Stomach (tissue), 9 donors: ENCODE measurements around the gene RAB7B. TPM values are rescaled to one million over a fixed set of nuclear protein-coding genes. Genes with fewer than 3 reads are reported as not detected.

ENCODE experiments used
- DNase-seq, 2 donors: peaks; one replicate each; pipeline versions ENCODE4 v3.0.0 to v3.0.0-alpha.2; 2013 to 2019
- H3K27ac ChIP-seq, 5 donors: fragments of 200-600 bp in 4 of 5; sonication (generic) in 4 of 5; one replicate each; pipeline ENCODE4 v1.5.1; 2013 to 2019; ENCODE audit warnings: mild to moderate bottlenecking in 1 of 5, moderate library complexity in 1 of 5
- H3K27me3 ChIP-seq, 3 donors: fragments of 200-600 bp; sonication (generic); one replicate each; pipeline ENCODE4 v1.5.1; 2017 to 2019; ENCODE audit warnings: mixed run types in 1 of 3
- H3K36me3 ChIP-seq, 4 donors: fragments of 200-600 bp; sonication (generic); 1 replicate in 3 of 4; 2 replicates in 1 of 4; pipeline ENCODE4 v1.5.1; 2016 to 2019
- H3K4me1 ChIP-seq, 4 donors: fragments of 200-600 bp; sonication (generic); one replicate each; pipeline ENCODE4 v1.5.1; 2016 to 2019
- H3K4me3 ChIP-seq, 4 donors: fragments of 200-600 bp; sonication (generic) in 3 of 4; one replicate each; pipeline ENCODE4 v1.5.1; 2016 to 2019; ENCODE audit warnings: mild to moderate bottlenecking in 1 of 4
- H3K9me3 ChIP-seq, 4 donors: fragments of 200-600 bp; sonication (generic); one replicate each; pipeline ENCODE4 v1.5.1; 2016 to 2019
- EP300 ChIP-seq: sonication (generic); formaldehyde crosslinking; IDR thresholded peaks from one replicate; pipeline ENCODE4 v1.6.1; 2017; ENCODE audit warnings: antibody characterized with exemption
- POLR2A ChIP-seq, 4 donors: fragments of 450-650 bp; IDR thresholded peaks; one replicate each; pipeline ENCODE4 v1.6.1; 2016; ENCODE audit warnings: antibody characterized with exemption in 4 of 4, control low read depth in 2 of 4, mild to moderate bottlenecking in 1 of 4, moderate library complexity in 1 of 4
- POLR2AphosphoS5 ChIP-seq, 3 donors: sonication (generic); formaldehyde crosslinking; IDR thresholded peaks; one replicate each; pipeline ENCODE4 v1.6.1; 2016; ENCODE audit warnings: antibody characterized with exemption in 3 of 3
- WGBS, 5 donors: extraction: QIAGEN DNeasy Blood & Tissue Kit in 3 of 5; methylation state at CpG; one replicate each; pipeline versions ENCODE4 v1.1.5 to v1.1.7; 2013 to 2018; 5-methylcytosine and 5-hydroxymethylcytosine counted together
- intact Hi-C: fragments of 100-400 bp; cut with DNase I; formaldehyde crosslinking; loops from one replicate; pipeline ENCODE4 v1.15.1; 2023; ENCODE audit warnings: low total_unique reads
- polyA plus RNA-seq, 3 donors: library from polyadenylated mRNA; stranded (reverse); fragments of 200-250 nt; gene quantifications; one replicate each; pipeline ENCODE4 v1.2.3, GENCODE V29; 2013
- total RNA-seq, 5 donors: library from RNA; depleted of rRNA; stranded (reverse); fragments of >200 nt; gene quantifications; one replicate each; pipeline versions ENCODE4 v1.1.0 to v1.2.3, GENCODE V29; 2014 to 2016
- TF ChIP-seq, protein P1 (sequence below), 7 experiments: fragments of 450-650 bp in 4 of 7; fragments of 200-600 bp in 3 of 7; sonication (generic) in 3 of 7; IDR thresholded peaks; one replicate each; pipeline ENCODE4 v1.5.1; 2016 to 2019; ENCODE audit warnings: antibody characterized with exemption in 7 of 7, control low read depth in 2 of 7, mild to moderate bottlenecking in 1 of 7
- donor health status: healthy with polysubstance abuse.
- donor health status: Bipolar disorder and iron deficiency.
- donor health status: healthy.

The RAB7B gene
- total and polyA plus RNA-seq, 8 donors: 0.89 to 14.0 (median 6.2) TPM; not detected in 1

DNA sequence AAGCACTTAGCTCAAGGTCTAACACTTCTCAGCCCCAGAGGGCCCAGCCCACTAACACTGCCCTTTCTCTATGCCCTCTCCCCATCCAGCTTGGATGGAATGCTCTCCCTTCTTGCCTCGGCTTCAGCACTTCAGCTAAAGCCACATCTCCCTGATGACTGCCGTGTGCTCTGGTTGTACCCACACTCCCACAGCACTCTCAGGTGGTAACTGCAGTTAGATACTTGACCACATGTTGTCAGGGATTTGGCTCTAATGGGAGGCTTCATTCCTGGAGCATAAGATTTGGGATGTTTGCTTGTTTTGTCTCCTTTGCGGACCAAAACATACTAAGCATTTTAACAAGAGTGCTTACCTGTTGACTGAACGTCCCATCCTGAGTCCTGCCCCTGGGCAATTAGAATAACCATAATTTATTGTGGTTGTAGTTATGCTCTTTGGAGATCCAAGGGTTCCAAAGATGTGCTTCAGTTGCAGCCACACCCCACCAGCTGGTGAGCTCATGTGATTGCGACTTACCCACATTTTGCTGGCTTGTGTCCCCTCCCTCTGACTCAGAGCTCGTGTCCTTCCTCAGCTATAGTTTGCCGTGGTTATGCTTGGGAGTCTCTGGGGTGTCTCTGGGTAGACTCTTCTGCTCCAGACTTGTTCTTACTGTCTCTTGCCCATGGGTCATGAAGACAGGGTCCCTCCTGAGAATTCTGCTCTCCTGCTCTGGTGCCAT is 52.2 kb downstream of the RAB7B start:
- peak overlapping the region in 1 of 5 donors; percentile 49 for H3K27ac ChIP-seq
- H3K4me3 ChIP-seq: no peak overlapping the region
- H3K27me3 ChIP-seq: peaks cover 0 to 9% (median 0%) of the 10 kb centered on the region in 3 donors
- peaks cover 0 to 45% (median 33%) of the 10 kb centered on the region in 4 donors for H3K4me1 ChIP-seq
- no peaks in the 10 kb centered on the region for H3K36me3 ChIP-seq
- no peak for DNase-seq
- 73 to 83% (median 78%) methylated on average over 7 of the region's 7 CpGs for WGBS, 5 donors
- no peaks in the 10 kb centered on the region for H3K9me3 ChIP-seq
- TF ChIP-seq POLR2A (IDR thresholded peaks at IDR 0.05) (no peak), POLR2AphosphoS5 (IDR thresholded peaks at IDR 0.05) (no peak), EP300 (no peak)
- TF ChIP-seq, protein P1, sequence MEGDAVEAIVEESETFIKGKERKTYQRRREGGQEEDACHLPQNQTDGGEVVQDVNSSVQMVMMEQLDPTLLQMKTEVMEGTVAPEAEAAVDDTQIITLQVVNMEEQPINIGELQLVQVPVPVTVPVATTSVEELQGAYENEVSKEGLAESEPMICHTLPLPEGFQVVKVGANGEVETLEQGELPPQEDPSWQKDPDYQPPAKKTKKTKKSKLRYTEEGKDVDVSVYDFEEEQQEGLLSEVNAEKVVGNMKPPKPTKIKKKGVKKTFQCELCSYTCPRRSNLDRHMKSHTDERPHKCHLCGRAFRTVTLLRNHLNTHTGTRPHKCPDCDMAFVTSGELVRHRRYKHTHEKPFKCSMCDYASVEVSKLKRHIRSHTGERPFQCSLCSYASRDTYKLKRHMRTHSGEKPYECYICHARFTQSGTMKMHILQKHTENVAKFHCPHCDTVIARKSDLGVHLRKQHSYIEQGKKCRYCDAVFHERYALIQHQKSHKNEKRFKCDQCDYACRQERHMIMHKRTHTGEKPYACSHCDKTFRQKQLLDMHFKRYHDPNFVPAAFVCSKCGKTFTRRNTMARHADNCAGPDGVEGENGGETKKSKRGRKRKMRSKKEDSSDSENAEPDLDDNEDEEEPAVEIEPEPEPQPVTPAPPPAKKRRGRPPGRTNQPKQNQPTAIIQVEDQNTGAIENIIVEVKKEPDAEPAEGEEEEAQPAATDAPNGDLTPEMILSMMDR (IDR thresholded peaks at IDR 0.05): no peak
- intact Hi-C loops: no loop called here

DNA sequence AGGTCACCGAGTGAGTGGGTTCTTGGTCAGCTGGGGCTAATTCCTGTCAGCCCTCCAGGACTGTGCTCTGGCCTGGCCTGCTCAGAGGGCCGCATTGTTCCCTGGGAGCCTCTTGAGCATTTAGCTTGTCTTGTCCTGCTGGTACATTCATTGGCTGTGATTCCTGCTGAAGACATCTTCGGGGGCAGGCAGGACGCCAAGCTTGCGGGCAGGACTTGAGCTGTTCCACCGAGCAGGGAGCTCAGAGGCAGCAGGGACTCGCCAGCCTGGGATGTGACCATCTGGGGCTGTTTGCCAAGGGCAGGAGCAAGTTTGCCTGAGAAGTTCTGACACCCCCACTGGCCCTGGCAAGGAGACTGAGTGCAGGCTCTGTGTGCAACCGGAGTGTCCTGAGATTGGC is 52.9 kb downstream of the RAB7B start:
- intact Hi-C loops: no loop called here
- Histone ChIP-seq H3K27ac (peak overlapping the region in 2 of 5 donors; percentile 34 to 49), H3K9me3 (no peaks in the 10 kb centered on the region), H3K27me3 (peaks cover 0 to 12% (median 0%) of the 10 kb centered on the region in 3 donors), H3K36me3 (no peaks in the 10 kb centered on the region), H3K4me1 (peaks cover 0 to 45% (median 33%) of the 10 kb centered on the region in 4 donors), H3K4me3 (no peak overlapping the region)
- TF ChIP-seq POLR2A (IDR thresholded peaks at IDR 0.05) (no peak), POLR2AphosphoS5 (IDR thresholded peaks at IDR 0.05) (no peak), EP300 (no peak)
- TF ChIP-seq, protein P1 (IDR thresholded peaks at IDR 0.05): no peak
- DNase-seq: peak; percentile 47 to 71
- 49 to 70% (median 65%) methylated on average over 2 to 8 of the region's 8 CpGs for WGBS, 5 donors

DNA sequence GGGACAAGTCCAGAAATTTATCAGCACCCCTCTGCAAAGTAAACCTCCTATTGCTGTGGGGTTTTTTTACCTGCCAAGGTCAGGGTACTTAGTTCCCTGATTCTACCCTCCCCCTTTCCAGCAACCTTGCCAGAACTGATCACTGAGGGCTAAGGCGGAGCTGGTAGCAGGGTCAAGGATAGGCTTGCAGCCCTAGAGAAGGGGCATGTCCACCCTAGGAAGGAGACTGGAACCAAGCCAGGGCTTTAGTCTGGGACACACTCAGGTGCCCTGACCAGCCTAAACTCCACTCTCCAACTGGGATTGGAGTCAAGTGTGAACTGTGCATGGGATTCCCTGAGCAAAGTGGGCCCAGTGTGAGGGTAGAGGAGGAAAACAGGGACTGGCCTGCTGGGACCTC is 53.4 kb downstream of the RAB7B start:
- TF ChIP-seq, protein P1 (IDR thresholded peaks at IDR 0.05): no peak
- no peak for TF ChIP-seq POLR2AphosphoS5 (IDR thresholded peaks at IDR 0.05)

DNA sequence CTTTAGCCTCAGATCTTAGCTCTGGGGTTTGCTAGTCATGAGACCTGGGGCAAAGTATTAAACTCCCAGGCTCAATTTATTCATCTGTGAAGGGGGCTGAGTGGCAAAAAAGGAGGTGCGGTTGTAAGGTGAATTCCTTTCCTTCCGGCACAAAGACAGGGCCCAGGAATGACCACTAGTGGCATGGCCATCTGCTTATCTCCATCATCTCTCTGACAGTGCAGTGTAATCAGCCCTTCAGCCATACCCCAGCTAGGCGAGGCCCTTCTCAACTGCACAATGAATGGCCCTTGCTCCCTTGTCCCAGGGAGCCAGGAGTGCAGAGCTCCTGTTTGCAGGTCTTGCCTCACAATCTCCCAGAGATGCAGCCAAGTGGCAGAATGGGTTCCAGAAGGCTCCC is 54.3 kb downstream of the RAB7B start:
- intact Hi-C loops: no loop called here
- Histone ChIP-seq H3K27ac (no peak overlapping the region), H3K36me3 (no peaks in the 10 kb centered on the region), H3K4me1 (peaks cover 0 to 33% (median 27%) of the 10 kb centered on the region in 4 donors), H3K27me3 (peaks cover 0 to 19% (median 0%) of the 10 kb centered on the region in 3 donors), H3K4me3 (no peak overlapping the region), H3K9me3 (no peaks in the 10 kb centered on the region)
- 90 to 96% (median 92%) methylated on average over 2 to 3 of the region's 3 CpGs for WGBS, 5 donors
- DNase-seq: no peak
- TF ChIP-seq, protein P1 (IDR thresholded peaks at IDR 0.05): no peak
- no peak for TF ChIP-seq POLR2A (IDR thresholded peaks at IDR 0.05)
- no peak for TF ChIP-seq POLR2AphosphoS5 (IDR thresholded peaks at IDR 0.05)
- TF ChIP-seq EP300: no peak

More for the DNA sequence above, 53.4 kb downstream of the RAB7B start:
- Histone ChIP-seq H3K4me3 (no peak overlapping the region), H3K4me1 (peaks cover 0 to 40% (median 29%) of the 10 kb centered on the region in 4 donors), H3K27ac (peak overlapping the region in 2 of 5 donors; percentile 34 to 49), H3K27me3 (peaks cover 0 to 12% (median 0%) of the 10 kb centered on the region in 3 donors), H3K9me3 (no peaks in the 10 kb centered on the region), H3K36me3 (no peaks in the 10 kb centered on the region)
- DNase-seq: no peak
- intact Hi-C loops: no loop called here
- 74 to 92% (median 86%) methylated on average over 1 of the region's 1 CpG for WGBS, 5 donors
